WTC11 (cell line): ENCODE data around the gene ZBTB18. TPM values are rescaled to one million over a fixed set of nuclear protein-coding genes. Genes with fewer than 3 reads are reported as not detected.
A peak's percentile ranks its signal among the peaks of the same experiment; 100 is the strongest.

Source experiments
- ATAC-seq: fragments of 200-7000 bp; cut with Tn5 transposase; 2 replicates; pipeline ENCODE4 v1.10.0; 2021; ENCODE audit warnings: mild to moderate bottlenecking, moderate library complexity
- CTCF ChIA-PET: fragments of 300-600 bp; sonication (Branson Sonifier 250); formaldehyde crosslinking; loops from one replicate; lab custom pipeline; 2021; ENCODE audit warnings: antibody characterized with exemption; lab: Charles Lee
- POLR2A ChIA-PET: fragments of 350-600 bp; sonication (Branson Sonifier 250); formaldehyde crosslinking; loops from one replicate; lab custom pipeline; 2021; ENCODE audit warnings: antibody characterized with exemption; lab: Charles Lee
- DNase-seq: peaks from one replicate; pipeline ENCODE4 v3.0.0; 2021; ENCODE audit warnings: low spot score
- H3K27ac Mint-ChIP-seq: 2 replicates; pipeline ENCODE4 v1.8.0; 2021; ENCODE audit warnings: mixed read lengths
- H3K27me3 Mint-ChIP-seq: 2 replicates; pipeline ENCODE4 v1.8.0; 2021; ENCODE audit warnings: low read depth, mild to moderate bottlenecking, moderate library complexity, mixed read lengths
- H3K36me3 Mint-ChIP-seq: 2 replicates; pipeline ENCODE4 v1.8.0; 2021; ENCODE audit warnings: mixed read lengths
- H3K4me1 Mint-ChIP-seq: 2 replicates; pipeline ENCODE4 v1.8.0; 2022; ENCODE audit warnings: mixed read lengths
- H3K4me3 Mint-ChIP-seq: 2 replicates; pipeline ENCODE4 v1.8.0; 2021; ENCODE audit warnings: mild to moderate bottlenecking, moderate library complexity, mixed read lengths
- H3K9me3 Mint-ChIP-seq: 2 replicates; pipeline ENCODE4 v1.8.0; 2021; ENCODE audit warnings: mixed read lengths
- ATF2 ChIP-seq: sonication (generic); formaldehyde crosslinking; IDR thresholded peaks from 2 replicates; pipeline ENCODE4 v1.8.1; 2022; ENCODE audit warnings: low read depth, missing genetic modification reagents, borderline replicate concordance
- CBFB ChIP-seq: sonication (generic); formaldehyde crosslinking; IDR thresholded peaks from 2 replicates; pipeline ENCODE4 v1.8.1; 2022; ENCODE audit warnings: mild to moderate bottlenecking, low read depth, missing genetic modification reagents
- EMX1 ChIP-seq: fragments of 250-450 bp; sonication (Bioruptor Pico); IDR thresholded peaks from 2 replicates; pipeline ENCODE4 v1.8.0; 2021; ENCODE audit warnings: mild to moderate bottlenecking
- JAZF1 ChIP-seq: fragments of 250-450 bp; sonication (Bioruptor Pico); IDR thresholded peaks from 2 replicates; pipeline ENCODE4 v1.9.0; 2021; ENCODE audit warnings: moderate library complexity, mild to moderate bottlenecking, inconsistent platforms
- NFE2L1 ChIP-seq: sonication (generic); formaldehyde crosslinking; IDR thresholded peaks from 2 replicates; pipeline ENCODE4 v1.8.1; 2023; ENCODE audit warnings: missing genetic modification reagents
- NR2C2 ChIP-seq: sonication (generic); formaldehyde crosslinking; IDR thresholded peaks from 2 replicates; pipeline ENCODE4 v1.8.0; 2022; ENCODE audit warnings: mild to moderate bottlenecking, missing genetic modification reagents
- NR3C1 ChIP-seq: sonication (generic); formaldehyde crosslinking; conservative IDR thresholded peaks from 2 replicates; pipeline ENCODE4 v1.8.1; 2023; ENCODE audit warnings: low read depth, mild to moderate bottlenecking, missing genetic modification reagents
- OVOL2 ChIP-seq: fragments of 250-450 bp; sonication (Bioruptor Pico); IDR thresholded peaks from 2 replicates; pipeline ENCODE4 v1.9.0; 2021; ENCODE audit warnings: mild to moderate bottlenecking, borderline replicate concordance
- TCF7 ChIP-seq: sonication (generic); formaldehyde crosslinking; IDR thresholded peaks from 2 replicates; pipeline ENCODE4 v1.8.0; 2022; ENCODE audit warnings: mild to moderate bottlenecking, low read depth, missing genetic modification reagents, moderate library complexity
- ZNF121 ChIP-seq: sonication (generic); formaldehyde crosslinking; IDR thresholded peaks from 2 replicates; pipeline ENCODE4 v1.8.0; 2023; ENCODE audit warnings: missing genetic modification reagents
- ZNF263 ChIP-seq: sonication (generic); formaldehyde crosslinking; IDR thresholded peaks from 2 replicates; pipeline ENCODE4 v1.8.1; 2022; ENCODE audit warnings: low read depth, mild to moderate bottlenecking, moderate library complexity, missing genetic modification reagents
- ZNF416 ChIP-seq: fragments of 250-450 bp; sonication (Bioruptor Pico); IDR thresholded peaks from 2 replicates; pipeline ENCODE4 v1.9.0; 2021; ENCODE audit warnings: mild to moderate bottlenecking, inconsistent platforms
- total RNA-seq: library from RNA; stranded (reverse); gene quantifications from 3 replicates; pipeline ENCODE4 v1.2.3, GENCODE V29; 2021
- TF ChIP-seq, protein P1 (sequence below): sonication (generic); formaldehyde crosslinking; IDR thresholded peaks from 2 replicates; pipeline ENCODE4 v1.8.0; 2023; ENCODE audit warnings: mild to moderate bottlenecking, missing genetic modification reagents
- TF ChIP-seq, protein P2 (sequence below): fragments of 250-450 bp; sonication (Bioruptor Pico); IDR thresholded peaks from 2 replicates; pipeline ENCODE4 v1.8.0; 2021; ENCODE audit warnings: mild to moderate bottlenecking
- TF ChIP-seq, protein P3 (sequence below): sonication (generic); formaldehyde crosslinking; IDR thresholded peaks from 2 replicates; pipeline ENCODE4 v1.8.1; 2022; ENCODE audit warnings: mild to moderate bottlenecking, missing genetic modification reagents, moderate library complexity, borderline replicate concordance
- TF ChIP-seq, protein P4 (sequence below): sonication (generic); formaldehyde crosslinking; IDR thresholded peaks from 2 replicates; pipeline ENCODE4 v1.8.1; 2023; ENCODE audit warnings: mild to moderate bottlenecking, missing genetic modification reagents
- TF ChIP-seq, protein P5 (sequence below): sonication (generic); formaldehyde crosslinking; IDR thresholded peaks from 2 replicates; pipeline ENCODE4 v1.8.1; 2022; ENCODE audit warnings: mild to moderate bottlenecking, moderate library complexity, missing genetic modification reagents
- TF ChIP-seq, protein P6 (sequence below): sonication (generic); formaldehyde crosslinking; IDR thresholded peaks from 2 replicates; pipeline ENCODE4 v1.8.1; 2023; ENCODE audit warnings: mild to moderate bottlenecking, missing genetic modification reagents, moderate library complexity
- TF ChIP-seq, protein P7 (sequence below): sonication (generic); formaldehyde crosslinking; IDR thresholded peaks from 2 replicates; pipeline ENCODE4 v1.8.1; 2023; ENCODE audit warnings: mild to moderate bottlenecking, missing genetic modification reagents, moderate library complexity

ZBTB18 gene
- total RNA-seq, 1 experiment from 2014 or later: 16.0 TPM

- Mint-ChIP-seq H3K4me1 (peaks cover 22% of the 10 kb centered on the region), H3K4me3 (no peak overlapping the region), H3K27me3 (no peaks in the 10 kb centered on the region), H3K9me3 (no peaks in the 10 kb centered on the region), H3K27ac (peak overlapping the region; percentile 63), H3K36me3 (no peaks in the 10 kb centered on the region)
- DNase-seq: no peak
- POLR2A ChIA-PET: no interaction called here
- ATAC-seq: no peak
- TF ChIP-seq NR2C2 (CRISPR knock-in tag) (no peak), EMX1 (no peak), ZNF121 (CRISPR knock-in tag) (no peak), OVOL2 (CRISPR knock-in tag) (no peak), TCF7 (no peak), JAZF1 (CRISPR knock-in tag) (no peak)
- CTCF ChIA-PET: no interaction called here
Measured at GRCh38 chr1:244010703-244011123, 40.4 kb upstream of the ZBTB18 start.

DNA sequence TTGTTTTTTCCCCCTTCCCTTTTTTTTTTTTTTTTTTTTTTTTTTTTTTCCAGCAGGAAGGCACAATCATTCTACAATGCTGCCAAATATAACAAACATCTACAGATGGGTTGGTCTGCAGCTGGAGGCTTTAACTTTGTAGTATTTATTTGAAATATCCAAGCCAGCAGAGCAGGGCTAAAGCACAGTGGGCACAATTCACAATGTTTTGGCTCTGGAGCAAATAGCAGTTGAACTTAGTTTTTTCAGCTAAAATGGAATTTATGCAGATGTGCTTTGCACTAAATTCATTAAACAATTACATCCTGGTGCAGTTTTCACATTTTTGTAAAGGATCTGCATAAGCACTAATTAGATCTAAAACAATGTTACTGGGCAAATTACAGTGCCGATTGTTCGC lies 39.8 kb upstream of the ZBTB18 start:
- no peak for ATAC-seq
- TF ChIP-seq, protein P1, sequence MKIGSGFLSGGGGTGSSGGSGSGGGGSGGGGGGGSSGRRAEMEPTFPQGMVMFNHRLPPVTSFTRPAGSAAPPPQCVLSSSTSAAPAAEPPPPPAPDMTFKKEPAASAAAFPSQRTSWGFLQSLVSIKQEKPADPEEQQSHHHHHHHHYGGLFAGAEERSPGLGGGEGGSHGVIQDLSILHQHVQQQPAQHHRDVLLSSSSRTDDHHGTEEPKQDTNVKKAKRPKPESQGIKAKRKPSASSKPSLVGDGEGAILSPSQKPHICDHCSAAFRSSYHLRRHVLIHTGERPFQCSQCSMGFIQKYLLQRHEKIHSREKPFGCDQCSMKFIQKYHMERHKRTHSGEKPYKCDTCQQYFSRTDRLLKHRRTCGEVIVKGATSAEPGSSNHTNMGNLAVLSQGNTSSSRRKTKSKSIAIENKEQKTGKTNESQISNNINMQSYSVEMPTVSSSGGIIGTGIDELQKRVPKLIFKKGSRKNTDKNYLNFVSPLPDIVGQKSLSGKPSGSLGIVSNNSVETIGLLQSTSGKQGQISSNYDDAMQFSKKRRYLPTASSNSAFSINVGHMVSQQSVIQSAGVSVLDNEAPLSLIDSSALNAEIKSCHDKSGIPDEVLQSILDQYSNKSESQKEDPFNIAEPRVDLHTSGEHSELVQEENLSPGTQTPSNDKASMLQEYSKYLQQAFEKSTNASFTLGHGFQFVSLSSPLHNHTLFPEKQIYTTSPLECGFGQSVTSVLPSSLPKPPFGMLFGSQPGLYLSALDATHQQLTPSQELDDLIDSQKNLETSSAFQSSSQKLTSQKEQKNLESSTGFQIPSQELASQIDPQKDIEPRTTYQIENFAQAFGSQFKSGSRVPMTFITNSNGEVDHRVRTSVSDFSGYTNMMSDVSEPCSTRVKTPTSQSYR (CRISPR knock-in tag): no peak
- TF ChIP-seq, protein P2, sequence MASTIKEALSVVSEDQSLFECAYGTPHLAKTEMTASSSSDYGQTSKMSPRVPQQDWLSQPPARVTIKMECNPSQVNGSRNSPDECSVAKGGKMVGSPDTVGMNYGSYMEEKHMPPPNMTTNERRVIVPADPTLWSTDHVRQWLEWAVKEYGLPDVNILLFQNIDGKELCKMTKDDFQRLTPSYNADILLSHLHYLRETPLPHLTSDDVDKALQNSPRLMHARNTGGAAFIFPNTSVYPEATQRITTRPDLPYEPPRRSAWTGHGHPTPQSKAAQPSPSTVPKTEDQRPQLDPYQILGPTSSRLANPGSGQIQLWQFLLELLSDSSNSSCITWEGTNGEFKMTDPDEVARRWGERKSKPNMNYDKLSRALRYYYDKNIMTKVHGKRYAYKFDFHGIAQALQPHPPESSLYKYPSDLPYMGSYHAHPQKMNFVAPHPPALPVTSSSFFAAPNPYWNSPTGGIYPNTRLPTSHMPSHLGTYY (CRISPR knock-in tag): no peak
- no peak for TF ChIP-seq ZNF263 (CRISPR knock-in tag)
- no peak for TF ChIP-seq ATF2
- no peak for TF ChIP-seq NR2C2 (CRISPR knock-in tag)
- TF ChIP-seq, protein P3, sequence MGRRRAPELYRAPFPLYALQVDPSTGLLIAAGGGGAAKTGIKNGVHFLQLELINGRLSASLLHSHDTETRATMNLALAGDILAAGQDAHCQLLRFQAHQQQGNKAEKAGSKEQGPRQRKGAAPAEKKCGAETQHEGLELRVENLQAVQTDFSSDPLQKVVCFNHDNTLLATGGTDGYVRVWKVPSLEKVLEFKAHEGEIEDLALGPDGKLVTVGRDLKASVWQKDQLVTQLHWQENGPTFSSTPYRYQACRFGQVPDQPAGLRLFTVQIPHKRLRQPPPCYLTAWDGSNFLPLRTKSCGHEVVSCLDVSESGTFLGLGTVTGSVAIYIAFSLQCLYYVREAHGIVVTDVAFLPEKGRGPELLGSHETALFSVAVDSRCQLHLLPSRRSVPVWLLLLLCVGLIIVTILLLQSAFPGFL: no peak
- TF ChIP-seq, protein P4, sequence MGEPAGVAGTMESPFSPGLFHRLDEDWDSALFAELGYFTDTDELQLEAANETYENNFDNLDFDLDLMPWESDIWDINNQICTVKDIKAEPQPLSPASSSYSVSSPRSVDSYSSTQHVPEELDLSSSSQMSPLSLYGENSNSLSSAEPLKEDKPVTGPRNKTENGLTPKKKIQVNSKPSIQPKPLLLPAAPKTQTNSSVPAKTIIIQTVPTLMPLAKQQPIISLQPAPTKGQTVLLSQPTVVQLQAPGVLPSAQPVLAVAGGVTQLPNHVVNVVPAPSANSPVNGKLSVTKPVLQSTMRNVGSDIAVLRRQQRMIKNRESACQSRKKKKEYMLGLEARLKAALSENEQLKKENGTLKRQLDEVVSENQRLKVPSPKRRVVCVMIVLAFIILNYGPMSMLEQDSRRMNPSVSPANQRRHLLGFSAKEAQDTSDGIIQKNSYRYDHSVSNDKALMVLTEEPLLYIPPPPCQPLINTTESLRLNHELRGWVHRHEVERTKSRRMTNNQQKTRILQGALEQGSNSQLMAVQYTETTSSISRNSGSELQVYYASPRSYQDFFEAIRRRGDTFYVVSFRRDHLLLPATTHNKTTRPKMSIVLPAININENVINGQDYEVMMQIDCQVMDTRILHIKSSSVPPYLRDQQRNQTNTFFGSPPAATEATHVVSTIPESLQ (CRISPR knock-in tag): no peak
- TF ChIP-seq CBFB (CRISPR knock-in tag): no peak
- no peak for TF ChIP-seq NFE2L1 (CRISPR knock-in tag)
- CTCF ChIA-PET: interaction anchor here (0.6 to 1.5 kb wide), 2 partner anchors 64 to 200 kb away, joined by 3 to 6 read pairs; no protein-coding TSS in a partner anchor
- no peak overlapping the region for H3K4me3 Mint-ChIP-seq
- no peaks in the 10 kb centered on the region for H3K27me3 Mint-ChIP-seq
- no peak for DNase-seq
- POLR2A ChIA-PET: no interaction called here
- no peaks in the 10 kb centered on the region for H3K9me3 Mint-ChIP-seq
- no peak overlapping the region for H3K27ac Mint-ChIP-seq
- H3K36me3 Mint-ChIP-seq: no peaks in the 10 kb centered on the region
- H3K4me1 Mint-ChIP-seq: peaks cover 22% of the 10 kb centered on the region

- Mint-ChIP-seq H3K4me3 (no peak overlapping the region), H3K4me1 (peaks cover 22% of the 10 kb centered on the region)
- CTCF ChIA-PET: interaction anchor here (0.6 to 1.5 kb wide), 2 partner anchors 65 to 199 kb away, joined by 3 to 6 read pairs; no protein-coding TSS in a partner anchor
- TF ChIP-seq CBFB (CRISPR knock-in tag) (no peak), NR3C1 (CRISPR knock-in tag) (no peak), ZNF416 (CRISPR knock-in tag) (no peak), TCF7 (no peak)
- TF ChIP-seq, protein P5, sequence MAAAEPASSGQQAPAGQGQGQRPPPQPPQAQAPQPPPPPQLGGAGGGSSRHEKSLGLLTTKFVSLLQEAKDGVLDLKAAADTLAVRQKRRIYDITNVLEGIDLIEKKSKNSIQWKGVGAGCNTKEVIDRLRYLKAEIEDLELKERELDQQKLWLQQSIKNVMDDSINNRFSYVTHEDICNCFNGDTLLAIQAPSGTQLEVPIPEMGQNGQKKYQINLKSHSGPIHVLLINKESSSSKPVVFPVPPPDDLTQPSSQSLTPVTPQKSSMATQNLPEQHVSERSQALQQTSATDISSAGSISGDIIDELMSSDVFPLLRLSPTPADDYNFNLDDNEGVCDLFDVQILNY: no peak
- TF ChIP-seq, protein P6, sequence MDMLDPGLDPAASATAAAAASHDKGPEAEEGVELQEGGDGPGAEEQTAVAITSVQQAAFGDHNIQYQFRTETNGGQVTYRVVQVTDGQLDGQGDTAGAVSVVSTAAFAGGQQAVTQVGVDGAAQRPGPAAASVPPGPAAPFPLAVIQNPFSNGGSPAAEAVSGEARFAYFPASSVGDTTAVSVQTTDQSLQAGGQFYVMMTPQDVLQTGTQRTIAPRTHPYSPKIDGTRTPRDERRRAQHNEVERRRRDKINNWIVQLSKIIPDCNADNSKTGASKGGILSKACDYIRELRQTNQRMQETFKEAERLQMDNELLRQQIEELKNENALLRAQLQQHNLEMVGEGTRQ (CRISPR knock-in tag): no peak
- TF ChIP-seq, protein P7, sequence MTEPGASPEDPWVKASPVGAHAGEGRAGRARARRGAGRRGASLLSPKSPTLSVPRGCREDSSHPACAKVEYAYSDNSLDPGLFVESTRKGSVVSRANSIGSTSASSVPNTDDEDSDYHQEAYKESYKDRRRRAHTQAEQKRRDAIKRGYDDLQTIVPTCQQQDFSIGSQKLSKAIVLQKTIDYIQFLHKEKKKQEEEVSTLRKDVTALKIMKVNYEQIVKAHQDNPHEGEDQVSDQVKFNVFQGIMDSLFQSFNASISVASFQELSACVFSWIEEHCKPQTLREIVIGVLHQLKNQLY (CRISPR knock-in tag): no peak
Measured at GRCh38 chr1:244011786-244012185, 39.3 kb upstream of the ZBTB18 start.

More at GRCh38 chr1:244011786-244012185, 39.3 kb upstream of the ZBTB18 start:
- H3K27ac Mint-ChIP-seq: 0 out of 2 replicates have a peak overlapping the region, but pooled peaks have one; percentile 9
- no peak for DNase-seq
- peak; percentile 47 for ATAC-seq
- H3K9me3 Mint-ChIP-seq: no peaks in the 10 kb centered on the region
- POLR2A ChIA-PET: no interaction called here
- H3K27me3 Mint-ChIP-seq: no peaks in the 10 kb centered on the region
- H3K36me3 Mint-ChIP-seq: no peaks in the 10 kb centered on the region
